Subcutaneous abdominal adipose tissue (tissue), 5 donors: ENCODE measurements around the gene DIO1.
"Not testable (repeated sequence)": the region's sequence is repeated elsewhere in the genome, so short reads cannot be mapped to it uniquely, and the experiment has no call there.

Experiments
- H3K27ac ChIP-seq: one replicate; pipeline ENCODE4 v1.7.0; 2013; ENCODE audit warnings: low read depth, mild to moderate bottlenecking, inconsistent platforms, low read length, moderate library complexity
- H3K27me3 ChIP-seq, 5 donors: one replicate each; pipeline ENCODE4 v1.7.0; 2013; ENCODE audit warnings: low read length in 5 of 5, inconsistent platforms in 1 of 5; ENCODE audit not compliant: control insufficient read depth in 5 of 5, insufficient read depth in 4 of 5
- H3K36me3 ChIP-seq, 5 donors: one replicate each; pipeline ENCODE4 v1.7.0; 2013; ENCODE audit warnings: low read length in 5 of 5; ENCODE audit not compliant: control insufficient read depth in 5 of 5, insufficient read depth in 5 of 5
- H3K4me1 ChIP-seq, 5 donors: one replicate each; pipeline ENCODE4 v1.7.0; 2013; ENCODE audit warnings: low read length in 5 of 5, mild to moderate bottlenecking in 3 of 5, moderate library complexity in 1 of 5; ENCODE audit not compliant: control insufficient read depth in 5 of 5, insufficient read depth in 5 of 5
- H3K4me3 ChIP-seq, 5 donors: one replicate each; pipeline ENCODE4 v1.7.0; 2013; ENCODE audit warnings: low read length in 5 of 5, low read depth in 1 of 5
- H3K9ac ChIP-seq, 5 donors: one replicate each; pipeline ENCODE4 v1.7.0; 2013; ENCODE audit warnings: low read length in 5 of 5, mild to moderate bottlenecking in 4 of 5, moderate library complexity in 3 of 5
- H3K9me3 ChIP-seq, 5 donors: one replicate each; pipeline ENCODE4 v1.7.0; 2013; ENCODE audit warnings: low read length in 5 of 5; ENCODE audit not compliant: control insufficient read depth in 5 of 5
- donor health status: healthy.
- donor health status: healthy.
- donor health status: healthy.
- donor health status: healthy.
- donor health status: healthy.

DIO1 gene

GRCh38 chr1:53871773-53872484 lies 22.1 kb upstream of the DIO1 start:
- Histone ChIP-seq H3K27ac (no peak overlapping the region), H3K9ac (no peak overlapping the region), H3K36me3 (peaks cover 42 to 76% (median 47%) of the 10 kb centered on the region in 5 donors)

GRCh38 chr1:53875150-53875549 lies 18.8 kb upstream of the DIO1 start:
- H3K4me3 ChIP-seq, H3K27ac ChIP-seq, H3K4me1 ChIP-seq, H3K9me3 ChIP-seq, H3K27me3 ChIP-seq, H3K9ac ChIP-seq: not testable (repeated sequence)
- peaks cover 28 to 74% (median 53%) of the 10 kb centered on the region in 5 donors for H3K36me3 ChIP-seq

More at GRCh38 chr1:53871773-53872484, 22.1 kb upstream of the DIO1 start:
- H3K4me1 ChIP-seq: peaks cover 0 to 5% (median 4%) of the 10 kb centered on the region in 5 donors
- no peak overlapping the region for H3K4me3 ChIP-seq
- no peaks in the 10 kb centered on the region for H3K9me3 ChIP-seq
- H3K27me3 ChIP-seq: no peaks in the 10 kb centered on the region

- no peak overlapping the region for H3K9ac ChIP-seq
- no peak overlapping the region for H3K27ac ChIP-seq
- no peaks in the 10 kb centered on the region for H3K9me3 ChIP-seq
- peaks cover 0 to 5% (median 4%) of the 10 kb centered on the region in 5 donors for H3K4me1 ChIP-seq
- peaks cover 18 to 59% (median 43%) of the 10 kb centered on the region in 5 donors for H3K36me3 ChIP-seq
- H3K27me3 ChIP-seq: no peaks in the 10 kb centered on the region
- no peak overlapping the region for H3K4me3 ChIP-seq
Observed at GRCh38 chr1:53878492-53879105, 15.4 kb upstream of the DIO1 start.

DNA sequence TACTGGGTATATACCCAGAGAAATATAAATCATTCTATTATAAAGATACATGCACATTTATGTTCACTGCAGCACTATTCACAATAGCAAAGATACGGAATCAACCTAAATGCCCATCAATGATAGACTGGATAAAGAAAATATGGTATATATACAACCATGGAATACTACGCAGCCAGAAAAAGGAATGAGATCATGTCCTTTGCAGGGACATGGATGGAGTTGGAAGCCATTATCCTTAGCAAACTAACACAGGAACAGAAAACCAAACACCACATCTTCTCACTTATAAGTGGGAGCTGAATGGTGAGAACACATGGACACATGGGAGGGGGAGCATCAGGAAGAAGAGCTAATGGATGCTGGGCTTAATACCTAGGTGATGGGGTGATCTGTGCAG lies 12.1 kb upstream of the DIO1 start:
- not testable (repeated sequence) for H3K27ac ChIP-seq, H3K9ac ChIP-seq, H3K4me1 ChIP-seq, H3K4me3 ChIP-seq, H3K27me3 ChIP-seq, H3K9me3 ChIP-seq
- peaks cover 11 to 55% (median 37%) of the 10 kb centered on the region in 5 donors for H3K36me3 ChIP-seq

- H3K4me3 ChIP-seq, H3K9ac ChIP-seq, H3K27me3 ChIP-seq, H3K9me3 ChIP-seq, H3K4me1 ChIP-seq, H3K27ac ChIP-seq: not testable (repeated sequence)
- peaks cover 11 to 46% (median 26%) of the 10 kb centered on the region in 5 donors for H3K36me3 ChIP-seq
Observed at GRCh38 chr1:53883600-53883999, 10.4 kb upstream of the DIO1 start.

- peak overlapping the region in 2 of 5 donors; percentile 89 to 92 for H3K9ac ChIP-seq
- H3K36me3 ChIP-seq: peaks cover 7 to 22% (median 10%) of the 10 kb centered on the region in 5 donors
- peak overlapping the region; percentile 77 for H3K27ac ChIP-seq
- no peaks in the 10 kb centered on the region for H3K27me3 ChIP-seq
- H3K4me1 ChIP-seq: peaks cover 2 to 27% (median 16%) of the 10 kb centered on the region in 5 donors
- H3K4me3 ChIP-seq: peak overlapping the region; percentile 77 to 98 (median 90)
- no peaks in the 10 kb centered on the region for H3K9me3 ChIP-seq
Observed at GRCh38 chr1:53888681-53889080, 5.3 kb upstream of the DIO1 start.

DNA sequence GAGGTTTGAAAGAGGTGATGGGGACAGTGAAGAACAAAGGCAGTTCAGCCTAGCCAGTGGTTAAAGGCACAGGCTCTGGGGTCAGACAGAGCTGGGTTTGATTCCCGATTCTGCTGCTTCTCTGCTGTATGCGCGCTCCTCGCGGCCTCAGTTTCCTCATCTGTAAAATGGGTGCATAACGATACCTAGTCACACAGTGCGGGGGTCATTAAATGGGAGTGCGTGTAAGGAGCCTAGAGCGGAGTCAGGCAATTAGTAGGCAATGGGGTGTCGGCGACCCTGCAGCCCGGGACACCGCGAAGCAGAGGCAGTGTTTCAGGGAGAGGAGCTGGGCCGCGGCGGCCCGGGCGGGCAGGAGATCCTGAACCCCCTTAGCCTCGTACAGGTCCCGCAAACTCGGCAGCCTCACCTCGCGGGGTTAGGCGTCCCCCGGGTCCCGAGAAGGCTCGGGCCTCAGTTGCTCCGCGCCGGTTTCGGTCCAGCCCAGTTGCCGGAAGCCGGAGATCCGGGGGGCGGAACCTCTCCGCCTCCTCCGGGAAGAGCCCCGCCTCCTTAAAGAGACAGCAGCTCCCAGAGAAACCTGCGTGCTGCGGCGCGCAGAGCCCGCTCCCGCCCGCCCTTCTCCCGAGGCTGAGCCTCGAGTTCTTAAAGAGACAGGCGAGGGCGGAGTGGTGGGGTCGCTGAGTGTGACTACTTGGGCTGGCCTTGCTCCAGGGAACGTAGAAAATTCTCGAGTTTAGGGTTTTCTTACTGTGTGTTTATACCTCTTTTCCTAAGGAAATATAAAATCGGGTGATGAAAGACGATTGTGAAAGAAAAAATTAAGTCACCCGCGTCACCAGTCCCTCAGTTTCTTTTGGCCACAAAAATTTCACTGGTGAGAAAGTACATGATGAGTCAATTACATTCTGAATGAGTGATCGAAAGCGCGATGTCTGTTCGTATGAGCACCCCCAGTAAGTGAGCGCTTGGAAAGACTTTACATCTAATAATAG lies 4.4 kb upstream of the DIO1 start, which contains the start of gene YIPF1:
Gene YIPF1 (minus strand): TSS at position 494 of the 995 bp plus-strand sequence. CDS start 860 bp downstream, outside the sequence.
- Histone ChIP-seq H3K4me3 (peak within 1 kb of the TSS; percentile 77 to 98 (median 90)), H3K36me3 (peaks cover 7 to 20% (median 8%) of the 10 kb centered on the region in 5 donors), H3K27me3 (no peaks in the 10 kb centered on the region), H3K9ac (peak within 1 kb of the TSS; percentile 23 to 92 (median 85)), H3K27ac (peak within 1 kb of the TSS; percentile 77), H3K9me3 (no peaks in the 10 kb centered on the region), H3K4me1 (peaks cover 2 to 27% (median 16%) of the 10 kb centered on the region in 5 donors)

- Histone ChIP-seq H3K9ac (peak overlapping the region; percentile 16 to 92 (median 85)), H3K4me1 (peaks cover 2 to 30% (median 16%) of the 10 kb centered on the region in 5 donors), H3K9me3 (no peaks in the 10 kb centered on the region), H3K36me3 (peaks cover 2 to 17% (median 8%) of the 10 kb centered on the region in 5 donors), H3K27me3 (no peaks in the 10 kb centered on the region), H3K27ac (peak overlapping the region; percentile 77), H3K4me3 (peak overlapping the region; percentile 77 to 91 (median 88))
Observed at GRCh38 chr1:53890522-53890941, 3.5 kb upstream of the DIO1 start.

DNA sequence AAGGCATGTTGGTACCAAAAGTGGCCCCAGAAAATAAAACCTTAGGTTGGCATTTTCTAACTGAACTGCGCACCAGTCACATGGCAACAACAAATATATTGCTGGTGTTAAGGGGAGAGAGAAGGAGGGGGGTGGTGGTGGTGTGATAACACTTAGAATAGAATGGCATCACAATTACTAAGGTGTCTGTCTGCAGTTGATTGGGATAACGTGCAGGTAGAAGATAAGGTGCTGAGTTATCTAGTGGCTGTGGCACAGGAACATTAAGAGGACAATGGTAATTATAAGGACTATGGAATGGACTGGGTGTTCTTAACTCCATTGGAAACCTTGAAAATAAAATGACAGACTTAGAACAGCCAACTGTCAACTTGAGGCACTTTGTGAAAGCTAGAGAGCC lies 3.0 kb upstream of the DIO1 start:
- H3K36me3 ChIP-seq: peaks cover 0 to 12% (median 6%) of the 10 kb centered on the region in 5 donors

More for the DNA sequence above, 3.0 kb upstream of the DIO1 start:
- Histone ChIP-seq H3K9me3 (no peaks in the 10 kb centered on the region), H3K27ac (no peak overlapping the region), H3K4me1 (peaks cover 2 to 33% (median 16%) of the 10 kb centered on the region in 5 donors), H3K4me3 (no peak overlapping the region), H3K27me3 (no peaks in the 10 kb centered on the region), H3K9ac (no peak overlapping the region)
